HL-60 (cell line): ENCODE results near the gene LDB2.

Source experiments
- GABPA ChIP-seq: IDR thresholded peaks from 2 replicates; pipeline ENCODE4 v1.6.1; 2012; ENCODE audit warnings: low read depth
- POLR2AphosphoS5 ChIP-seq: IDR thresholded peaks from 2 replicates; pipeline ENCODE4 v1.6.1; 2012; ENCODE audit warnings: low read depth
- SPI1 ChIP-seq: IDR thresholded peaks from 2 replicates; pipeline ENCODE4 v1.6.1; 2012; ENCODE audit warnings: low read depth, mild to moderate bottlenecking, borderline replicate concordance
- TF ChIP-seq, protein P1 (sequence below): IDR thresholded peaks from one replicate; pipeline ENCODE4 v1.5.1; 2011; ENCODE audit warnings: low read length, control low read depth, inconsistent platforms; ENCODE audit not compliant: insufficient read depth
- TF ChIP-seq, protein P2 (sequence below): IDR thresholded peaks from 2 replicates; pipeline ENCODE4 v1.6.1; 2012; ENCODE audit warnings: low read depth; ENCODE audit not compliant: insufficient replicate concordance

DNA sequence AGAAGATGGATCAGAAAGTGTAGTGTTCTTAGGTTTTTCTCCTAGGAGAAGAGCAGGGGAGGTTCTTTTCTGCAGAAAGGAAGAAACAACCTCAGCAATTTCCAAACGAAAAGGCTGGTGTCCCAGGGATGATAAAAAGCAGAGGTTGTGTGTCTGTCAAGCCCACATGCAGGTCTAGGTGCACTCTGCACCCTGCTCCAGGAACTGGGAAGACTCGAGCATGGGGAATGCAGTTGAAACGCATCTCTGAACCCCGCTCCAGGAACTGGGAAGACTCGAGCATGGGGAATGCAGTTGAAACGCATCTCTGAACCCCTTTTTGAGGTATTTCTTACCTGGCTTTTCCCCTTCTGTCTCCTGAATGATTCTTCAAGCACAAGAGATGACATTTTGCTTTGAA, 171.2 kb downstream of the LDB2 start:
- TF ChIP-seq, protein P1, sequence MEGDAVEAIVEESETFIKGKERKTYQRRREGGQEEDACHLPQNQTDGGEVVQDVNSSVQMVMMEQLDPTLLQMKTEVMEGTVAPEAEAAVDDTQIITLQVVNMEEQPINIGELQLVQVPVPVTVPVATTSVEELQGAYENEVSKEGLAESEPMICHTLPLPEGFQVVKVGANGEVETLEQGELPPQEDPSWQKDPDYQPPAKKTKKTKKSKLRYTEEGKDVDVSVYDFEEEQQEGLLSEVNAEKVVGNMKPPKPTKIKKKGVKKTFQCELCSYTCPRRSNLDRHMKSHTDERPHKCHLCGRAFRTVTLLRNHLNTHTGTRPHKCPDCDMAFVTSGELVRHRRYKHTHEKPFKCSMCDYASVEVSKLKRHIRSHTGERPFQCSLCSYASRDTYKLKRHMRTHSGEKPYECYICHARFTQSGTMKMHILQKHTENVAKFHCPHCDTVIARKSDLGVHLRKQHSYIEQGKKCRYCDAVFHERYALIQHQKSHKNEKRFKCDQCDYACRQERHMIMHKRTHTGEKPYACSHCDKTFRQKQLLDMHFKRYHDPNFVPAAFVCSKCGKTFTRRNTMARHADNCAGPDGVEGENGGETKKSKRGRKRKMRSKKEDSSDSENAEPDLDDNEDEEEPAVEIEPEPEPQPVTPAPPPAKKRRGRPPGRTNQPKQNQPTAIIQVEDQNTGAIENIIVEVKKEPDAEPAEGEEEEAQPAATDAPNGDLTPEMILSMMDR: no peak
- TF ChIP-seq POLR2AphosphoS5: no peak
- TF ChIP-seq GABPA: no peak
- TF ChIP-seq, protein P2, sequence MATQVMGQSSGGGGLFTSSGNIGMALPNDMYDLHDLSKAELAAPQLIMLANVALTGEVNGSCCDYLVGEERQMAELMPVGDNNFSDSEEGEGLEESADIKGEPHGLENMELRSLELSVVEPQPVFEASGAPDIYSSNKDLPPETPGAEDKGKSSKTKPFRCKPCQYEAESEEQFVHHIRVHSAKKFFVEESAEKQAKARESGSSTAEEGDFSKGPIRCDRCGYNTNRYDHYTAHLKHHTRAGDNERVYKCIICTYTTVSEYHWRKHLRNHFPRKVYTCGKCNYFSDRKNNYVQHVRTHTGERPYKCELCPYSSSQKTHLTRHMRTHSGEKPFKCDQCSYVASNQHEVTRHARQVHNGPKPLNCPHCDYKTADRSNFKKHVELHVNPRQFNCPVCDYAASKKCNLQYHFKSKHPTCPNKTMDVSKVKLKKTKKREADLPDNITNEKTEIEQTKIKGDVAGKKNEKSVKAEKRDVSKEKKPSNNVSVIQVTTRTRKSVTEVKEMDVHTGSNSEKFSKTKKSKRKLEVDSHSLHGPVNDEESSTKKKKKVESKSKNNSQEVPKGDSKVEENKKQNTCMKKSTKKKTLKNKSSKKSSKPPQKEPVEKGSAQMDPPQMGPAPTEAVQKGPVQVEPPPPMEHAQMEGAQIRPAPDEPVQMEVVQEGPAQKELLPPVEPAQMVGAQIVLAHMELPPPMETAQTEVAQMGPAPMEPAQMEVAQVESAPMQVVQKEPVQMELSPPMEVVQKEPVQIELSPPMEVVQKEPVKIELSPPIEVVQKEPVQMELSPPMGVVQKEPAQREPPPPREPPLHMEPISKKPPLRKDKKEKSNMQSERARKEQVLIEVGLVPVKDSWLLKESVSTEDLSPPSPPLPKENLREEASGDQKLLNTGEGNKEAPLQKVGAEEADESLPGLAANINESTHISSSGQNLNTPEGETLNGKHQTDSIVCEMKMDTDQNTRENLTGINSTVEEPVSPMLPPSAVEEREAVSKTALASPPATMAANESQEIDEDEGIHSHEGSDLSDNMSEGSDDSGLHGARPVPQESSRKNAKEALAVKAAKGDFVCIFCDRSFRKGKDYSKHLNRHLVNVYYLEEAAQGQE: no peak
- no peak for TF ChIP-seq SPI1
